Subcutaneous adipose tissue (tissue), 4 donors: ENCODE measurements around the gene MKLN1. TPM values are rescaled to one million over a fixed set of nuclear protein-coding genes. Genes with fewer than 3 reads are reported as not detected.

Experiments used
- total RNA-seq, 4 donors: library from RNA; depleted of rRNA; stranded (reverse); fragments of >200 nt; gene quantifications; one replicate each; pipeline ENCODE4 v1.1.0, GENCODE V29; 2016
- TF ChIP-seq, protein P1 (sequence below): fragments of 450-650 bp; IDR thresholded peaks from one replicate; pipeline ENCODE4 v1.5.1; 2016; ENCODE audit warnings: low read depth, mild to moderate bottlenecking, control low read depth, antibody characterized with exemption, moderate library complexity

Gene MKLN1
- total RNA-seq, 4 donors from 2014 or later: 67.0 to 144 (median 89.2) TPM

DNA sequence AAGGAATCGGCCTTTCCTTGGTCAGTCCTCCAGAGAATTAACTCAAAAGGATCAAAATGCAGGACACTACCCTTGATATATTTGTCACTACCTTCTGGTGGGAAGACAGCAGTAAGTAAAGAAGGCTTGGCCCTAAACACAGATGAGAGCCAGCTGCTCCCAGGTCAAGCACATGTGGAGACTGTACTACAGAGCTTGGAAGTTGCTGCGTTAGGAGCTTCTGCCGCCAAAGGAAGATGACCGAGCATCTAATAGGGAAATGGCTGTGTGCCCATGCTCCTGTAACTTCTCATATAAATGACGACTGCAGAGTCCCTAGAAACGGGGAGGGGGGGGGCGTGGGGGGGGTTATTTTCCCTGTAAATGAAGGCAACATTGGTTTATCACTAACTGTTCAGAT is 169.8 kb downstream of the MKLN1 start:
- TF ChIP-seq, protein P1, sequence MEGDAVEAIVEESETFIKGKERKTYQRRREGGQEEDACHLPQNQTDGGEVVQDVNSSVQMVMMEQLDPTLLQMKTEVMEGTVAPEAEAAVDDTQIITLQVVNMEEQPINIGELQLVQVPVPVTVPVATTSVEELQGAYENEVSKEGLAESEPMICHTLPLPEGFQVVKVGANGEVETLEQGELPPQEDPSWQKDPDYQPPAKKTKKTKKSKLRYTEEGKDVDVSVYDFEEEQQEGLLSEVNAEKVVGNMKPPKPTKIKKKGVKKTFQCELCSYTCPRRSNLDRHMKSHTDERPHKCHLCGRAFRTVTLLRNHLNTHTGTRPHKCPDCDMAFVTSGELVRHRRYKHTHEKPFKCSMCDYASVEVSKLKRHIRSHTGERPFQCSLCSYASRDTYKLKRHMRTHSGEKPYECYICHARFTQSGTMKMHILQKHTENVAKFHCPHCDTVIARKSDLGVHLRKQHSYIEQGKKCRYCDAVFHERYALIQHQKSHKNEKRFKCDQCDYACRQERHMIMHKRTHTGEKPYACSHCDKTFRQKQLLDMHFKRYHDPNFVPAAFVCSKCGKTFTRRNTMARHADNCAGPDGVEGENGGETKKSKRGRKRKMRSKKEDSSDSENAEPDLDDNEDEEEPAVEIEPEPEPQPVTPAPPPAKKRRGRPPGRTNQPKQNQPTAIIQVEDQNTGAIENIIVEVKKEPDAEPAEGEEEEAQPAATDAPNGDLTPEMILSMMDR: no peak

GRCh38 chr7:131498237-131498885 is 170.7 kb downstream of the MKLN1 start:
- TF ChIP-seq, protein P1: no peak

DNA sequence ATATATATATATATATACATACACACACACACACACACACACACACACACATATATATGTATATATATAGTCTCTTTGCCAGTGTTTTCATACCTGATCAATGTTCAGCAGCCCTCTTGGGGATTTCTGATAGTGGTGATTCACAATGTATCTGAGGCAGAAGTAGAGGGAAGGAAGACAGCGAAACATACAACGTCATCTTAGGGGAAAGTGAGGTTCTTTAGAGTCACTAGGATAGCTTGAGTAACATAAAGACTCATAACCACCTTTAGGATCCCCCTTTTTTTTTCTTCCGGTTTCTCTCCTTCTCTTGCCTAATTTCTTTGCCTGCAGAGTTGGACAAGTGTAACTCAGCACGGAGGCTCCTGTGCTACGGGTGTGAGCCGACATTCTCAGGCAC is 172.1 kb downstream of the MKLN1 start:
- TF ChIP-seq, protein P1: no peak

DNA sequence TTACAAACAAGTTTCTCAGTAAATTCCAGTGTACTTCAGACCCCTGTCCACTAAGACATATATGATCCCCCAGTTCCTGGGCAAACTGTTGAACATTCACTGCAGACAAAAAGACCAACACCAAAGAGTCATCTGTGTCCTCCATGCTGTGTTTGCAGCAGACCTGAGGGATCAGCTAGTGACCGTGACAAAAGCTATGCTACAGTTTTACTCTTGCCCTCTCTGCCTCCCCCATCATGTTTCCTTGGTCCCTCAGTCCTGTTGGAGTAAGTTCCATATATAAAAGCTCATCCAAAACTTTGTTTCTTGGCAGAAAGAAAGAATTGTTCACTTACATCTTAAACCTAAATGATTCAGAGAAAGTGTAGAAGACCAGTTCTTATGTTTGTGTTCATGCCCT is 172.7 kb downstream of the MKLN1 start:
- TF ChIP-seq, protein P1: no peak

GRCh38 chr7:131501422-131501821 is 173.7 kb downstream of the MKLN1 start:
- TF ChIP-seq, protein P1: no peak

DNA sequence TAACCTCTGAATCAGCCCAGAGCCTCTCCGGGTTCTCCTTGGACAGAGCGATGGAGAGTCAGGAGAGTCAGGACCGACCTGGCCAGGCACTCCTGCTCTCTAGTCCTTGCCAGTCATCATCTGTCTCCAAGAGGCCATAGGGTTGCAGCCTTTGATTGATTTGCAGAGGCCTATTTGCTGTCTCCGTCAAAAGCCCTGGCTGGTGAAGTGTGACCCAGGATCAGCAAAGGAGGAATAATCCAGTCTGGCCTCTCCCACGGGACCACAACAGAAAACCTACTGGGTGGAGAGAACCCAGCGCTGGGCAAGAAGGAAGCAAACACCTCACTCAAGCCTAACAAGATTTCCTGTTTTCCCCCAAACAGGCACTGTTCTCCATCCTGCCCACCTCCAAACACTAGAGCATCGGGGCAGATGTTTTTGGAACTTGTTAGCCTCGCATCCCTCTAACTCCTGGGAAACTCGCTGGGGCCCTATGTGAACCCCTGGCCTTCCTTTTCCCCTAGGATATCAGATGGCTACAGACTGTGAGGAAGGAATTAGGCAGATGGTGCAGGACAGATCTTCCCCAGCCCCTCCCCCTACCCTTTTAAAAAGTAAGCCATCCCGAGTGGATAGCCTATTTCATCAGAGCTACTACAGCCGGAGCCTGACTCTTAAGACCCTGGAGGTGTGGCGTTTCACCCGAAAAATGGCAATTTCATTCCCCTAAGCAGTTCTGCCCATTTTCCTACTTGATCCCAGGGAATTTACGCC is 174.4 kb downstream of the MKLN1 start:
- TF ChIP-seq, protein P1: no peak

DNA sequence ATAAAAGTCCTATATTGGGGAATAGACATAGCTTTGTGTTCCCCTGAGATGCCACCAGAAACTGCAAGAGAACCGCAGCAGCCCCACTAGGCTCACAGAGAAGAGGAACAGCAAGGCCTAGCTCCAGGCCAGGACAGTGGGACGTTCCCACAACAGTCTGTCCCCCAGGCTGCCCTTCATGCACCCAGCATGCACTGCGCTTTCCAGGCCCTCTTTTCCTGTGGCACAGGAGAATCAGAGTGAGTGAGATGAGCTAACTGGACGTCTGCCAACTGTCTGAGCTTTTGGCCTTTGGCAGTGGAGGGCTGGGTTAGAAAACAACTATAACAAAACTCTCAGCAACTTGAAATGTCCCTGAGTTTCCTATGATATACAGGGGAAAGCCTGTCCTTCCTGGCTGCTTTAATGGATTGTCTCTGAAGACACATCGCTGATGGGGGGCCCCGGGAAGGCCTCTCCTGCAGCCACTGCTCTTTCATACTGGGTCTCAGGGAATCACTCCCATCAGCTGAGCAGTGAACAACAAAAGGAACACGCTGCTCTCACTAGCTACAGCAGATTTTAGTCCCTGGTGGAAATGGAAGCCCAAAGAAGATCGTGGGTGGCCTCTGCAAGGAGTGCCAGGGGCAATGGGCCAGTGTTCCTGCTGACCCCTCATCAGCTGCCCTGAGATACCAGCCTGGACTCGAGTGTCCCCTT is 175.3 kb downstream of the MKLN1 start:
- TF ChIP-seq, protein P1: no peak
